DND-41 (cell line): ENCODE data around the gene MMD.

Source experiments
- ATAC-seq: fragments of 200-7000 bp; cut with Tn5 transposase; 3 replicates; pipeline ENCODE4 v1.9.1; 2021; ENCODE audit warnings: low read depth; ENCODE audit not compliant: insufficient read depth
- DNase-seq: peaks from one replicate; pipeline ENCODE4 v3.0.0-alpha.2; 2020
- H2AFZ ChIP-seq: 2 replicates; pipeline ENCODE4 v1.6.0; 2012; ENCODE audit warnings: low read depth, low read length
- H3K27ac ChIP-seq: 2 replicates; pipeline ENCODE4 v1.5.1; 2012; ENCODE audit warnings: low read length, inconsistent platforms
- H3K27me3 ChIP-seq: fragments of 200-600 bp; sonication (generic); 2 replicates; pipeline ENCODE4 v1.6.0; 2012; ENCODE audit warnings: low read length, mild to moderate bottlenecking, inconsistent platforms; ENCODE audit not compliant: insufficient read depth, poor library complexity
- H3K36me3 ChIP-seq: 2 replicates; pipeline ENCODE4 v1.5.1; 2012; ENCODE audit warnings: low read length, inconsistent platforms; ENCODE audit not compliant: insufficient read depth
- H3K4me1 ChIP-seq: 2 replicates; pipeline ENCODE4 v1.5.1; 2012; ENCODE audit warnings: mild to moderate bottlenecking, low read length; ENCODE audit not compliant: insufficient read depth
- H3K4me2 ChIP-seq: 2 replicates; pipeline ENCODE4 v1.6.0; 2012; ENCODE audit warnings: mild to moderate bottlenecking, moderate library complexity, low read length, inconsistent platforms; ENCODE audit not compliant: insufficient read depth
- H3K4me3 ChIP-seq, 2 experiments: fragments of 200-600 bp in 1 of 2; shearing (Covaris generic) in 1 of 2; 2 replicates each; pipeline ENCODE4 v1.5.1; 2012 to 2016; ENCODE audit warnings: inconsistent platforms in 2 of 2, low read length in 2 of 2, mild to moderate bottlenecking in 2 of 2, low read depth in 1 of 2, moderate library complexity in 1 of 2
- H3K79me2 ChIP-seq: 2 replicates; pipeline ENCODE4 v1.6.0; 2012; ENCODE audit warnings: low read length, inconsistent platforms; ENCODE audit not compliant: insufficient read depth
- H3K9ac ChIP-seq: 2 replicates; pipeline ENCODE4 v1.6.0; 2012; ENCODE audit warnings: low read depth, mild to moderate bottlenecking, inconsistent platforms, low read length, moderate library complexity
- H3K9me3 ChIP-seq: 2 replicates; pipeline ENCODE4 v1.5.1; 2012; ENCODE audit warnings: low read length, moderate library complexity, mild to moderate bottlenecking, inconsistent platforms; ENCODE audit not compliant: insufficient read depth, severe bottlenecking
- H4K20me1 ChIP-seq: 2 replicates; pipeline ENCODE4 v1.6.0; 2012; ENCODE audit warnings: low read length; ENCODE audit not compliant: insufficient read depth
- EZH2 ChIP-seq: IDR thresholded peaks from 3 replicates; pipeline ENCODE4 v1.6.1; 2012; ENCODE audit warnings: borderline replicate concordance, low read depth, mild to moderate bottlenecking, moderate library complexity, low read length, inconsistent platforms; ENCODE audit not compliant: severe bottlenecking
- TF ChIP-seq, protein P1 (sequence below): IDR thresholded peaks from 2 replicates; pipeline ENCODE4 v1.5.1; 2012; ENCODE audit warnings: borderline replicate concordance, low read length, moderate library complexity, mild to moderate bottlenecking; ENCODE audit not compliant: poor library complexity, severe bottlenecking; ENCODE audit errors: extremely low read depth

MMD gene

DNA sequence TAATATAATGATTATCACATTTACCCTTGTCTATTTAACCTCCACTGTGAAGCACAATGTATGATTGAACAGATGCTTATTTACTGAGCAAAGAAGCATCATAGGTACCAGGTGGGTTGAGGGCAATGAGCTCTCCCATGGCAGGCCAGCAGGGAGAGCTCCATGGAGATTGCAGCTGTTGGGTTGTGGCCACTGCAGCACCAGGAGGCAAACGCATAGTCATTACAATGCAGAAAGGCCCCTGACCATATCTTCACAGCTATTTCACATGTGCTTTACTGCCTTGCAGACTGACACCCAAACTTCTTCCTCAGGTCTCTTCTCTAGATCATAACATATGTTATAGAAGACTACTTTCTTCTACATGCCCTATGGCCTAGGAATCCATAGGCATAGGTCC lies 75.0 kb downstream of the MMD start:
- no peak for ATAC-seq
- Histone ChIP-seq H2AFZ (no peak overlapping the region), H3K9me3 (no peaks in the 10 kb centered on the region)

DNA sequence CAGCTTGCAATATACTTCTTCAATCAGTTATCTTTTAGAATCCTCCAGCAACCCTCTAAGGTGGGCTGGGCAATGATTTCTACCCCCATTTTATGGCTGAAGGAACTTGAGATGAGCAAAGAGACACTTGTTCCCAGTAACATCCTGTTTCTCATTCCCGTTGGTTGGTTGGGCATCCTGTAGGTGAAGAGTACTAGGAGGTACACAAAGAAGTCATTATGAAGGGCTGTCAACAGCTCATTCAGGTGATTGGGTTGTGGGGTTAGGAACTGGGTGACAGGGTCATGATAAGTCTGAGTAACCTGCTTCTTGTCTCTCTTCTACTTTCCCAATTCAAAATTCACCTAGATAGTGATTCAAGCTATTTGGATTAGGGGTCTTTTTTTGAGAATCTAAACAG lies 76.5 kb downstream of the MMD start:
- Histone ChIP-seq H3K9me3 (no peaks in the 10 kb centered on the region), H3K9ac (0 out of 2 replicates have a peak overlapping the region, but pooled peaks have one; percentile 18), H3K79me2 (no peaks in the 10 kb centered on the region), H3K27me3 (no peaks in the 10 kb centered on the region), H3K4me1 (peaks cover 45% of the 10 kb centered on the region), H3K4me2 (peak overlapping the region; percentile 46), H3K36me3 (no peaks in the 10 kb centered on the region), H3K4me3 (no peak overlapping the region), H4K20me1 (no peaks in the 10 kb centered on the region), H2AFZ (no peak overlapping the region), H3K27ac (peak overlapping the region; percentile 79)
- ATAC-seq (no peak), DNase-seq (no peak)
- TF ChIP-seq, protein P1, sequence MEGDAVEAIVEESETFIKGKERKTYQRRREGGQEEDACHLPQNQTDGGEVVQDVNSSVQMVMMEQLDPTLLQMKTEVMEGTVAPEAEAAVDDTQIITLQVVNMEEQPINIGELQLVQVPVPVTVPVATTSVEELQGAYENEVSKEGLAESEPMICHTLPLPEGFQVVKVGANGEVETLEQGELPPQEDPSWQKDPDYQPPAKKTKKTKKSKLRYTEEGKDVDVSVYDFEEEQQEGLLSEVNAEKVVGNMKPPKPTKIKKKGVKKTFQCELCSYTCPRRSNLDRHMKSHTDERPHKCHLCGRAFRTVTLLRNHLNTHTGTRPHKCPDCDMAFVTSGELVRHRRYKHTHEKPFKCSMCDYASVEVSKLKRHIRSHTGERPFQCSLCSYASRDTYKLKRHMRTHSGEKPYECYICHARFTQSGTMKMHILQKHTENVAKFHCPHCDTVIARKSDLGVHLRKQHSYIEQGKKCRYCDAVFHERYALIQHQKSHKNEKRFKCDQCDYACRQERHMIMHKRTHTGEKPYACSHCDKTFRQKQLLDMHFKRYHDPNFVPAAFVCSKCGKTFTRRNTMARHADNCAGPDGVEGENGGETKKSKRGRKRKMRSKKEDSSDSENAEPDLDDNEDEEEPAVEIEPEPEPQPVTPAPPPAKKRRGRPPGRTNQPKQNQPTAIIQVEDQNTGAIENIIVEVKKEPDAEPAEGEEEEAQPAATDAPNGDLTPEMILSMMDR = no peak
- TF ChIP-seq EZH2 = no peak

More for the DNA sequence above, 75.0 kb downstream of the MMD start:
- Histone ChIP-seq H3K27ac (no peak overlapping the region), H3K9ac (no peak overlapping the region), H4K20me1 (no peaks in the 10 kb centered on the region), H3K27me3 (no peaks in the 10 kb centered on the region), H3K4me1 (peaks cover 44% of the 10 kb centered on the region), H3K4me3 (no peak overlapping the region), H3K4me2 (no peak overlapping the region), H3K36me3 (no peaks in the 10 kb centered on the region), H3K79me2 (no peaks in the 10 kb centered on the region)
- TF ChIP-seq, protein P1 = no peak
- no peak for TF ChIP-seq EZH2
- no peak for DNase-seq

DNA sequence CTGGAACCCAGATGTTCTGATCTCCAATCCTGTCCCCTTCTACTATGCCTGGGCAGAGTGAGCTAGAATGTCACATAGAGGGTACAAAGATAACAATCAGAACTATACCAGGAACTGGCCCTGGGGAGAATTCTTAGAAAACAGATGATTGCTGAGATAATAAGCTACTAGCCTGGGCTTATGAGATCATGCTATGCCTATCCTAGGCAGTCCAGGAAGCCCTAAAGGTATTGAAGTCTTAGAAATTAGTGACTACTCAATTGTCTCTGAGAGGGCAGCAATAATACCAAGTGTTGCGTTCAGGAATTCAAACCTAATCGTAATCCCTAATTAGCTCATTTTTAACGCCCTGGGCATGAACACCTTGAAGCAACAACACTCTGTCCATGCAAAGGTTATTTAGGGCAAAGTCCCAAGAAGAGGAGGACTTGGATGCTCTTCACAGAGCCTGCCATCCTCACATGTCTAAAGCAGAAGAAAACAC lies 77.1 kb downstream of the MMD start:
- peak; percentile 94 for ATAC-seq
- no peak overlapping the region for H2AFZ ChIP-seq

More for the DNA sequence above, 77.1 kb downstream of the MMD start:
- Histone ChIP-seq H3K4me1 (peaks cover 45% of the 10 kb centered on the region), H3K27ac (peak overlapping the region; percentile 79), H3K4me2 (peak overlapping the region; percentile 46), H3K36me3 (no peaks in the 10 kb centered on the region), H3K27me3 (no peaks in the 10 kb centered on the region), H3K4me3 (no peak overlapping the region), H3K9me3 (no peaks in the 10 kb centered on the region), H3K9ac (0 out of 2 replicates have a peak overlapping the region, but pooled peaks have one; percentile 18), H4K20me1 (no peaks in the 10 kb centered on the region), H3K79me2 (no peaks in the 10 kb centered on the region)
- TF ChIP-seq, protein P1 = no peak
- TF ChIP-seq EZH2 = no peak
- DNase-seq = peak; percentile 81
